Measurements from ENCODE around the gene TAMALIN.

The TAMALIN gene

GRCh38 chr12:52014567-52015530 lies 8.1 kb downstream of the TAMALIN start:
- H3K4me3 ChIP-seq (ENCODE audit: low read length) = no peak overlapping the region
- H3K79me2 ChIP-seq (ENCODE audit: control insufficient read depth, low read length) = no peaks in the 10 kb centered on the region
- H3F3A ChIP-seq (ENCODE audit: control insufficient read depth, insufficient read depth) = no peaks in the 10 kb centered on the region
- H4K20me1 ChIP-seq (ENCODE audit: control insufficient read depth, insufficient read depth, low read depth, low read length) = no peaks in the 10 kb centered on the region
- no peaks in the 10 kb centered on the region for H3K36me3 ChIP-seq (ENCODE audit: control insufficient read depth, low read length)
- H3K4me2 ChIP-seq (ENCODE audit: low read length) = no peak overlapping the region
- no peak overlapping the region for H3K27ac ChIP-seq (ENCODE audit: low read depth, low read length)
- H3K9me3 ChIP-seq (ENCODE audit: control insufficient read depth, insufficient read depth, low read length) = no peaks in the 10 kb centered on the region
- no peak for TF ChIP-seq CTCF (IDR thresholded peaks at IDR 0.05; ENCODE audit: low read depth, low read length, poor library complexity, severe bottlenecking)
- no peak for TF ChIP-seq EZH2phosphoT487 (IDR thresholded peaks at IDR 0.05; ENCODE audit: borderline replicate concordance, low read length)
- no peaks in the 10 kb centered on the region for H3K4me1 ChIP-seq (ENCODE audit: control insufficient read depth, low read length)
- H3K27me3 ChIP-seq (ENCODE audit: control insufficient read depth, low read length) = peaks cover 27% of the 10 kb centered on the region
- H3K9me2 ChIP-seq (replicated peaks; ENCODE audit: control insufficient read depth, low read length) = no peaks in the 10 kb centered on the region

- TF ChIP-seq CTCF (IDR thresholded peaks at IDR 0.05; ENCODE audit: low read depth, low read length, poor library complexity, severe bottlenecking) (no peak), EZH2phosphoT487 (IDR thresholded peaks at IDR 0.05; ENCODE audit: borderline replicate concordance, low read length) (no peak)
- H3F3A ChIP-seq (ENCODE audit: control insufficient read depth, insufficient read depth) = no peaks in the 10 kb centered on the region
- no peak overlapping the region for H3K27ac ChIP-seq (ENCODE audit: low read depth, low read length)
- no peaks in the 10 kb centered on the region for H3K9me2 ChIP-seq (replicated peaks; ENCODE audit: control insufficient read depth, low read length)
- no peaks in the 10 kb centered on the region for H3K9me3 ChIP-seq (ENCODE audit: control insufficient read depth, insufficient read depth, low read length)
- peaks cover 34% of the 10 kb centered on the region for H3K27me3 ChIP-seq (ENCODE audit: control insufficient read depth, low read length)
- no peak overlapping the region for H3K4me2 ChIP-seq (ENCODE audit: low read length)
- H4K20me1 ChIP-seq (ENCODE audit: control insufficient read depth, insufficient read depth, low read depth, low read length) = no peaks in the 10 kb centered on the region
- H3K4me1 ChIP-seq (ENCODE audit: control insufficient read depth, low read length) = peaks cover 3% of the 10 kb centered on the region
- H3K4me3 ChIP-seq (ENCODE audit: low read length) = no peak overlapping the region
- H3K79me2 ChIP-seq (ENCODE audit: control insufficient read depth, low read length) = no peaks in the 10 kb centered on the region
- H3K36me3 ChIP-seq (ENCODE audit: control insufficient read depth, low read length) = no peaks in the 10 kb centered on the region
These were observed 8.8 kb downstream of the TAMALIN start for GRCh38 chr12:52015532-52016041.

GRCh38 chr12:52018433-52019112 lies 11.8 kb downstream of the TAMALIN start:
- peaks cover 46% of the 10 kb centered on the region for H3K27me3 ChIP-seq (ENCODE audit: control insufficient read depth, low read length)
- no peaks in the 10 kb centered on the region; the same call in 1 of the 2 replicates for H3F3A ChIP-seq (ENCODE audit: control insufficient read depth, insufficient read depth)
- no peak overlapping the region for H3K27ac ChIP-seq (ENCODE audit: low read depth, low read length)
- H3K9me3 ChIP-seq (ENCODE audit: control insufficient read depth, insufficient read depth, low read length) = no peaks in the 10 kb centered on the region
- no peak overlapping the region for H3K4me2 ChIP-seq (ENCODE audit: low read length)
- no peaks in the 10 kb centered on the region for H3K79me2 ChIP-seq (ENCODE audit: control insufficient read depth, low read length)
- H3K9me2 ChIP-seq (replicated peaks; ENCODE audit: control insufficient read depth, low read length) = no peaks in the 10 kb centered on the region
- no peak for TF ChIP-seq EZH2phosphoT487 (IDR thresholded peaks at IDR 0.05; ENCODE audit: borderline replicate concordance, low read length)
- no peak for TF ChIP-seq CTCF (IDR thresholded peaks at IDR 0.05; ENCODE audit: low read depth, low read length, poor library complexity, severe bottlenecking)
- H3K36me3 ChIP-seq (ENCODE audit: control insufficient read depth, low read length) = no peaks in the 10 kb centered on the region
- H3K4me1 ChIP-seq (ENCODE audit: control insufficient read depth, low read length) = peaks cover 31% of the 10 kb centered on the region
- no peak overlapping the region for H3K4me3 ChIP-seq (ENCODE audit: low read length)
- H4K20me1 ChIP-seq (ENCODE audit: control insufficient read depth, insufficient read depth, low read depth, low read length) = no peaks in the 10 kb centered on the region

Data from DOHH2 (cell line).